IMR-90 (cell line): ENCODE data around the gene PGLYRP2. TPM values are rescaled to one million over a fixed set of nuclear protein-coding genes. Genes with fewer than 3 reads are reported as not detected.
A peak's percentile ranks its signal among the peaks of the same experiment; 100 is the strongest.

ENCODE experiments used
- ATAC-seq: fragments of 200-7000 bp; cut with Tn5 transposase; 2 replicates; pipeline ENCODE4 v1.9.1; 2020; ENCODE audit warnings: low read depth, mild to moderate bottlenecking, moderate library complexity
- BruUV-seq: library from RNA; stranded (reverse); fragments of 400-500 nt; replicated peaks from 2 replicates; lab custom pipeline; 2021; lab: Mats Ljungman, UMichigan
- CTCF ChIA-PET: fragments of 300-600 bp; formaldehyde crosslinking; extraction: SDS; loops from one replicate; lab custom pipeline; 2021; ENCODE audit warnings: antibody characterized with exemption; lab: Yijun Ruan, JAX
- POLR2A ChIA-PET: fragments of 300-600 bp; sonication (Branson Sonifier 250); formaldehyde crosslinking; loops from one replicate; lab custom pipeline; 2022; ENCODE audit warnings: antibody characterized with exemption; ENCODE audit not compliant: unreplicated experiment; lab: Charles Lee
- DNase-seq: peaks from one replicate; pipeline ENCODE4 v3.0.0; 2013
- H2AFZ ChIP-seq: replicated peaks from 2 replicates; pipeline ENCODE3; 2013; ENCODE audit warnings: low read length, mild to moderate bottlenecking; ENCODE audit not compliant: poor library complexity
- H2AK5ac ChIP-seq: 2 replicates; pipeline ENCODE4 v1.6.1; 2013; ENCODE audit warnings: low read depth, low read length, inconsistent platforms
- H2AK9ac ChIP-seq: replicated peaks from 2 replicates; pipeline ENCODE3; 2013; ENCODE audit warnings: mild to moderate bottlenecking, low read depth, low read length, moderate library complexity; ENCODE audit not compliant: poor library complexity
- H2BK120ac ChIP-seq: 2 replicates; pipeline ENCODE4 v1.6.1; 2013; ENCODE audit warnings: low read depth, low read length, inconsistent platforms
- H2BK15ac ChIP-seq: 3 replicates; pipeline ENCODE4 v1.6.1; 2013; ENCODE audit warnings: low read depth, low read length, inconsistent platforms
- H2BK20ac ChIP-seq: 2 replicates; pipeline ENCODE4 v1.6.1; 2013; ENCODE audit warnings: low read depth, mild to moderate bottlenecking, inconsistent platforms, low read length, moderate library complexity
- H2BK5ac ChIP-seq: 2 replicates; pipeline ENCODE4 v1.6.1; 2013; ENCODE audit warnings: mild to moderate bottlenecking, low read depth, low read length, inconsistent platforms; ENCODE audit not compliant: poor library complexity, severe bottlenecking
- H3K14ac ChIP-seq: replicated peaks from 2 replicates; pipeline ENCODE4 v1.6.1; 2013; ENCODE audit warnings: low read depth, low read length, inconsistent platforms
- H3K18ac ChIP-seq: 2 replicates; pipeline ENCODE4 v1.6.1; 2013; ENCODE audit warnings: low read depth, low read length, control low read depth
- H3K23ac ChIP-seq: 2 replicates; pipeline ENCODE4 v1.6.1; 2013; ENCODE audit warnings: low read depth, low read length, inconsistent platforms
- H3K27ac ChIP-seq: 2 replicates; pipeline ENCODE4 v1.5.1; 2013; ENCODE audit warnings: mild to moderate bottlenecking, control low read depth, low read length; ENCODE audit not compliant: insufficient read depth
- H3K27me3 ChIP-seq: 2 replicates; pipeline ENCODE4 v1.6.1; 2013; ENCODE audit warnings: low read length; ENCODE audit not compliant: control insufficient read depth, insufficient read depth
- H3K36me3 ChIP-seq: 2 replicates; pipeline ENCODE4 v1.6.1; 2013; ENCODE audit warnings: low read length, mixed read lengths; ENCODE audit not compliant: control insufficient read depth, insufficient read depth
- H3K4ac ChIP-seq: 2 replicates; pipeline ENCODE4 v1.6.1; 2013; ENCODE audit warnings: low read depth, low read length, inconsistent platforms
- H3K4me1 ChIP-seq: 2 replicates; pipeline ENCODE4 v1.6.1; 2013; ENCODE audit warnings: low read length, mixed read lengths; ENCODE audit not compliant: control insufficient read depth, insufficient read depth
- H3K4me2 ChIP-seq: 2 replicates; pipeline ENCODE4 v1.6.1; 2013; ENCODE audit warnings: low read depth, mild to moderate bottlenecking, control low read depth, low read length, moderate library complexity
- H3K4me3 ChIP-seq: 2 replicates; pipeline ENCODE4 v1.5.1; 2013; ENCODE audit warnings: low read depth, mild to moderate bottlenecking, control low read depth, low read length, moderate library complexity; ENCODE audit not compliant: insufficient read depth
- H3K56ac ChIP-seq: 2 replicates; pipeline ENCODE4 v1.6.1; 2013; ENCODE audit warnings: low read length, inconsistent platforms; ENCODE audit not compliant: insufficient read depth; ENCODE audit errors: extremely low read depth
- H3K79me1 ChIP-seq, 2 experiments: 2 replicates each; pipeline ENCODE4 v1.6.1; 2013; ENCODE audit warnings: low read length in 2 of 2, inconsistent platforms in 1 of 2, low read depth in 1 of 2
- H3K9ac ChIP-seq: 2 replicates; pipeline ENCODE4 v1.6.1; 2013; ENCODE audit warnings: low read depth, low read length, control low read depth
- H3K9me1 ChIP-seq: 2 replicates; pipeline ENCODE4 v1.6.1; 2013; ENCODE audit warnings: low read length, inconsistent platforms; ENCODE audit not compliant: insufficient read depth
- H3K9me3 ChIP-seq: 2 replicates; pipeline ENCODE4 v1.6.1; 2013; ENCODE audit warnings: low read length; ENCODE audit not compliant: control insufficient read depth, insufficient read depth
- H4K20me1 ChIP-seq: 2 replicates; pipeline ENCODE4 v1.6.1; 2013; ENCODE audit warnings: low read length, inconsistent platforms; ENCODE audit not compliant: insufficient read depth
- H4K5ac ChIP-seq: 2 replicates; pipeline ENCODE4 v1.6.1; 2013; ENCODE audit warnings: mild to moderate bottlenecking, low read depth, low read length, control low read depth
- H4K8ac ChIP-seq, 2 experiments: 2 replicates each; pipeline ENCODE4 v1.6.1; 2013; ENCODE audit warnings: low read depth in 2 of 2, low read length in 2 of 2, control low read depth in 1 of 2, inconsistent platforms in 1 of 2
- H4K91ac ChIP-seq: 2 replicates; pipeline ENCODE4 v1.6.1; 2013; ENCODE audit warnings: low read depth, low read length, inconsistent platforms; ENCODE audit not compliant: insufficient read depth
- BHLHE40 ChIP-seq: fragments of 150-350 bp; IDR thresholded peaks from 2 replicates; pipeline ENCODE4 v1.6.1; 2016; ENCODE audit warnings: mild to moderate bottlenecking, low read depth, low read length
- CEBPB ChIP-seq: IDR thresholded peaks from 2 replicates; pipeline ENCODE4 v1.6.1; 2012; ENCODE audit warnings: low read depth, low read length, improper control_type of control experiment
- CHD1 ChIP-seq: IDR thresholded peaks from 2 replicates; pipeline ENCODE4 v1.6.1; 2012; ENCODE audit warnings: low read depth, low read length, improper control_type of control experiment
- CTCF ChIP-seq: conservative IDR thresholded peaks from 2 replicates; pipeline ENCODE4 v1.5.1; 2012; ENCODE audit warnings: mild to moderate bottlenecking, low read depth, low read length, improper control_type of control experiment
- ELK1 ChIP-seq: fragments of 150-350 bp; IDR thresholded peaks from 2 replicates; pipeline ENCODE4 v1.6.1; 2016; ENCODE audit warnings: low read depth, mild to moderate bottlenecking, low read length, moderate library complexity, borderline replicate concordance
- FOS ChIP-seq: fragments of 150-350 bp; IDR thresholded peaks from 2 replicates; pipeline ENCODE4 v1.6.1; 2016; ENCODE audit warnings: low read depth, low read length
- MAFK ChIP-seq: IDR thresholded peaks from 2 replicates; pipeline ENCODE4 v1.6.1; 2012; ENCODE audit warnings: low read depth, low read length, improper control_type of control experiment
- MAZ ChIP-seq: IDR thresholded peaks from 2 replicates; pipeline ENCODE4 v1.6.1; 2012; ENCODE audit warnings: low read depth, mild to moderate bottlenecking, low read length, improper control_type of control experiment, moderate library complexity, borderline replicate concordance
- MXI1 ChIP-seq: IDR thresholded peaks from 2 replicates; pipeline ENCODE4 v1.6.1; 2012; ENCODE audit warnings: low read depth, mild to moderate bottlenecking, low read length, moderate library complexity, borderline replicate concordance
- NFE2L2 ChIP-seq: fragments of 150-350 bp; IDR thresholded peaks from 2 replicates; pipeline ENCODE4 v1.6.1; 2016; ENCODE audit warnings: low read depth, mild to moderate bottlenecking, low read length
- POLR2A ChIP-seq: IDR thresholded peaks from 2 replicates; pipeline ENCODE4 v1.6.1; 2012; ENCODE audit warnings: mild to moderate bottlenecking, low read depth, low read length
- RCOR1 ChIP-seq: IDR thresholded peaks from 2 replicates; pipeline ENCODE4 v1.6.1; 2012; ENCODE audit warnings: mild to moderate bottlenecking, low read length, improper control_type of control experiment; ENCODE audit not compliant: insufficient replicate concordance
- SMC3 ChIP-seq: fragments of 150-350 bp; IDR thresholded peaks from 2 replicates; pipeline ENCODE4 v1.6.1; 2016; ENCODE audit warnings: low read depth, mild to moderate bottlenecking, antibody characterized with exemption, low read length, moderate library complexity
- USF2 ChIP-seq: fragments of 150-350 bp; IDR thresholded peaks from 2 replicates; pipeline ENCODE4 v1.6.1; 2017; ENCODE audit warnings: mild to moderate bottlenecking, antibody characterized with exemption, low read length, low read depth
- WGBS, 2 experiments: methylation state at CpG; one replicate each; pipeline versions ENCODE4 v1.1.5 to v1.1.7; 2013; ENCODE audit warnings: missing lambda C conversion rate in 2 of 2; ENCODE audit not compliant: insufficient read length in 1 of 2; ENCODE audit errors: extremely low coverage in 2 of 2; 5-methylcytosine and 5-hydroxymethylcytosine counted together
- dilution Hi-C: fragments of 300-500 bp; cut with HindIII; formaldehyde crosslinking; loops from one replicate; pipeline ENCODE4 v1.14.3; 2018; ENCODE audit warnings: low sequenced_read_pairs; ENCODE audit not compliant: unreplicated experiment
- in situ Hi-C: fragments of 300-500 bp; cut with MboI; formaldehyde crosslinking; loops from 3 replicates; pipeline ENCODE4 v1.14.3; 2019; ENCODE audit warnings: low sequenced_read_pairs, inconsistent platforms, mixed read lengths
- intact Hi-C: fragments of 100-400 bp; cut with micrococcal nuclease; formaldehyde crosslinking; loops from 2 replicates; pipeline ENCODE4 v1.10.0; 2022
- polyA plus RNA-seq, 3 experiments: library from polyadenylated mRNA; depleted of rRNA; stranded (reverse); fragments of >200 nt; gene quantifications; 2 replicates each; pipeline ENCODE4 v1.2.3, GENCODE V29; 2012; ENCODE audit warnings: low replicate concordance in 1 of 3
- total RNA-seq: library from RNA; depleted of rRNA; stranded (reverse); fragments of >200 nt; gene quantifications from 2 replicates; pipeline ENCODE4 v1.2.3, GENCODE V29; 2012

PGLYRP2 gene
- total and polyA plus RNA-seq, 2 of the 4 experiments (the other 2 are of a cell fraction): not detected

- H2BK120ac ChIP-seq: no peak overlapping the region
- peak overlapping the region; percentile 100 for H3K4me3 ChIP-seq
- peaks cover 12% of the 10 kb centered on the region; the same call in 1 of the 2 replicates for H3K9me1 ChIP-seq
- BruUV-seq: no TSS peak
- ChIA-PET CTCF (interaction anchor here (0.9 to 1.3 kb wide), 2 partner anchors 13 to 306 kb away, joined by 3 to 4 read pairs; partner anchors contain the start of gene AKAP8L), POLR2A (interaction anchor here (0.8 kb wide), 2 partner anchors 11 to 16 kb away, joined by 3 read pairs; no protein-coding TSS in a partner anchor)
- H3K36me3 ChIP-seq: peaks cover 19% of the 10 kb centered on the region; the same call in 1 of the 2 replicates
- peaks cover 25% of the 10 kb centered on the region for H3K4me1 ChIP-seq
- no peak overlapping the region for H2BK15ac ChIP-seq
- peak overlapping the region; percentile 96 for H2AK9ac ChIP-seq
- H3K4me2 ChIP-seq: peak overlapping the region; percentile 99
- peak overlapping the region; percentile 56 to 80; a peak in 3 of 4 replicates for H4K8ac ChIP-seq
- dilution Hi-C loops (no loop called here), intact Hi-C loops (loop anchor here (5.0 kb wide), 1 partner anchor 125 kb away; no protein-coding TSS in a partner anchor), in situ Hi-C loops (loop anchor here (25.0 kb wide), 1 partner anchor 870 kb away; the partner anchor contains the start of gene NDUFB7)
- H4K20me1 ChIP-seq: peaks cover 40% of the 10 kb centered on the region
- peak overlapping the region; percentile 82 for H2AFZ ChIP-seq
- peak overlapping the region; percentile 44 for H4K91ac ChIP-seq
- no peak for DNase-seq
- WGBS, 2 experiments: 2% methylated on average over 11 of the region's 44 CpGs; no CpG with 5 or more reads in 1 of the 2 experiments
- H3K4ac ChIP-seq: peak overlapping the region; percentile 24
- peak overlapping the region; percentile 5; the same call in 1 of the 2 replicates for H3K23ac ChIP-seq
- no peak overlapping the region for H2BK20ac ChIP-seq
- H3K27me3 ChIP-seq: no peaks in the 10 kb centered on the region
- H3K56ac ChIP-seq: peak overlapping the region; percentile 65; the same call in 1 of the 2 replicates
- H3K18ac ChIP-seq: peak overlapping the region; percentile 11; the same call in 1 of the 2 replicates
- H3K79me1 ChIP-seq: peaks cover 10 to 47% of the 10 kb centered on the region in 2 experiments
- peak overlapping the region; percentile 96 for H3K27ac ChIP-seq
- H3K14ac ChIP-seq: peak overlapping the region; percentile 81
- H2AK5ac ChIP-seq: peak overlapping the region; percentile 71
- no peaks in the 10 kb centered on the region for H3K9me3 ChIP-seq
- peak overlapping the region; percentile 74; the same call in 1 of the 2 replicates for H4K5ac ChIP-seq
- peak; percentile 13 for ATAC-seq
- peak overlapping the region; percentile 71 for H2BK5ac ChIP-seq
- no peak for TF ChIP-seq NFE2L2
- TF ChIP-seq ELK1: no peak
- no peak for TF ChIP-seq BHLHE40
- TF ChIP-seq FOS: no peak
- TF ChIP-seq SMC3: no peak
- TF ChIP-seq POLR2A: no peak
- no peak for TF ChIP-seq MAFK
- no peak for TF ChIP-seq RCOR1
- TF ChIP-seq CHD1: no peak
- TF ChIP-seq CEBPB: no peak
- TF ChIP-seq USF2: no peak
- no peak; the same call in 1 of the 2 replicates for TF ChIP-seq MAZ
- no peak for TF ChIP-seq CTCF
- TF ChIP-seq MXI1: no peak
- H3K9ac ChIP-seq: peak overlapping the region; percentile 98
Measured at GRCh38 chr19:15432018-15432494, 47.2 kb downstream of the PGLYRP2 start.
